GM13976 (cell line): ENCODE data around the gene SPTBN1.
A peak's percentile ranks its signal among the peaks of the same experiment; 100 is the strongest.

Experiments
- DNase-seq: peaks from one replicate; pipeline ENCODE4 v3.0.0; 2012; ENCODE audit warnings: low spot score
- in situ Hi-C: fragments of 300-500 bp; cut with MboI; formaldehyde crosslinking; loops from one replicate; pipeline ENCODE4 v1.12.0; 2022; ENCODE audit warnings: low sequenced_read_pairs, mixed read lengths, inconsistent platforms; ENCODE audit not compliant: unreplicated experiment
- TF ChIP-seq, protein P1 (sequence below): IDR thresholded peaks from 2 replicates; pipeline ENCODE4 v1.5.1; 2012; ENCODE audit warnings: borderline replicate concordance, mild to moderate bottlenecking; ENCODE audit not compliant: insufficient read depth; ENCODE audit errors: extremely low read depth, missing control alignments, control extremely low read depth

Gene SPTBN1

DNA sequence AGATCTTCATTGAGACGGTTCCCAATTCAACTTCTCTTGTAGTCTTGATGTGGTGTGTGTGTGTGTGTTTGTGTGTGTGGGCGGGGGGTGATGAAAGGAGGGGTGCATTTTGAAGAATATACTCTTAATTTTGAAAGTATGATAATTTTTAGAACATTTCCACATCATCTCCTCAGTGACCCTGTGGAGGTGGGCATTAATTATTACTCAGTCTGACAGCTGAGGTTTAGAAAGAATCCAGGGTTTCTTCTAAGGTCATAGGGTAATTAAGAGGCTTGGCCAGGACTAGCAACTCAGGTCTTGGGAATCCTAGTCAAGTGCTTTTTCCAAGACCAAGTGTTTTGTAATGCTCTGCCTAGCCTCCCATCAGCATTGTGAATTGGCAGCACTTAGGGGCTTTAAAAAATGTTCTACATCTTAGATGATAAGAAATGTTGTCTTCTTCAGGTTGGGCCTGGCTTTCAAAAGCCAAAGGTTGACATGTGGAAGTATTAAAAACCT, 100.5 kb downstream of the SPTBN1 start:
- in situ Hi-C loops, result no loop called here
- TF ChIP-seq, protein P1, sequence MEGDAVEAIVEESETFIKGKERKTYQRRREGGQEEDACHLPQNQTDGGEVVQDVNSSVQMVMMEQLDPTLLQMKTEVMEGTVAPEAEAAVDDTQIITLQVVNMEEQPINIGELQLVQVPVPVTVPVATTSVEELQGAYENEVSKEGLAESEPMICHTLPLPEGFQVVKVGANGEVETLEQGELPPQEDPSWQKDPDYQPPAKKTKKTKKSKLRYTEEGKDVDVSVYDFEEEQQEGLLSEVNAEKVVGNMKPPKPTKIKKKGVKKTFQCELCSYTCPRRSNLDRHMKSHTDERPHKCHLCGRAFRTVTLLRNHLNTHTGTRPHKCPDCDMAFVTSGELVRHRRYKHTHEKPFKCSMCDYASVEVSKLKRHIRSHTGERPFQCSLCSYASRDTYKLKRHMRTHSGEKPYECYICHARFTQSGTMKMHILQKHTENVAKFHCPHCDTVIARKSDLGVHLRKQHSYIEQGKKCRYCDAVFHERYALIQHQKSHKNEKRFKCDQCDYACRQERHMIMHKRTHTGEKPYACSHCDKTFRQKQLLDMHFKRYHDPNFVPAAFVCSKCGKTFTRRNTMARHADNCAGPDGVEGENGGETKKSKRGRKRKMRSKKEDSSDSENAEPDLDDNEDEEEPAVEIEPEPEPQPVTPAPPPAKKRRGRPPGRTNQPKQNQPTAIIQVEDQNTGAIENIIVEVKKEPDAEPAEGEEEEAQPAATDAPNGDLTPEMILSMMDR, result no peak
- DNase-seq, result no peak

DNA sequence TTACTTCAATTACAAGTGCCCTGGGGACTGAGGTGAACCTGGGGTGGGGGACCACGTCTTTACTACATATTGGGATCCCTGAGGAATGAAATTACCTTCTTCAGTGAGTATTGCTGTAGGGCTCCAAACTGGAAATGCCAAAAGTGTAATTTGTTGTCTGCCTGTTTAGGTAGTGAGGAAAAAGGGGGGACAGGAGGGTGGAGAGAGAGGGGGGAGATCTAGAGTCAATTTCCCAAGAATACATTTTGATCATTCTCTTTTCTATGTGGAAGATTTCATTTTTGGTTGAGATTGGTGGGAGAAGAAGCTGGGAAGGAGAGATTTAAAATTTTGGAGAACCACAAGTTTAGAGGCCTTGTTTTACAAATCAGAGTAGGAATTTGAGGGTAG, 101.1 kb downstream of the SPTBN1 start:
- no peak for DNase-seq
- in situ Hi-C loops, result no loop called here
- TF ChIP-seq, protein P1, result no peak

DNA sequence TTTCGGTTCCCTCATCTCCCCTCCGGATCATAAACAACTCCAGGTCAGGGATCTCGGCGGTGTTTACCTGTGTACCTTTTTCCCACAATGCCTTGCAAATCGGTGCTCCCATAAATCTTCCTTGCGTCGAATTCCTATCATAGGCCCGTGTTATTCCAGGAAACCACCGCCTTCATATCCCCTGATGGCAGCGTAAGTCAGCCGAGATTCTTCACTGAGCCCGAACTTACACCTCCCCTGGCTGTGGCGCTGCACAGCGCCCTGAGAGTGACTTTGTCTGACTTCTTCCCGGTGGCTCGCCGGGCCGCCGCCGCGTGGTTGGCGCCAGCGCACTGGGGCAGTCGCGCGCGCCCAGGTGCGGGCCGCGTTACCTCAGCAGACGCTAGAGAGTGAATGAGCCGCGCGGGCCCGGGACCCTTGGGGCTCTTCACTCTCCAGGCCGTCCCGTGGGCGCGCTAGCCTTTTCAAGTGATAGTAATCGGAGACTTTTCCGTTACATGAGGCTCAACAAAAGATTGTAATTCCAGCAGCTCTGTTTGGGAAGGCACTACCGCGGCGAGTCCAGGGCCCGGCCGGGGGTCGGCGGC, 101.6 kb downstream of the SPTBN1 start:
- in situ Hi-C loops, result no loop called here
- DNase-seq, result peak; percentile 62
- TF ChIP-seq, protein P1, result no peak

DNA sequence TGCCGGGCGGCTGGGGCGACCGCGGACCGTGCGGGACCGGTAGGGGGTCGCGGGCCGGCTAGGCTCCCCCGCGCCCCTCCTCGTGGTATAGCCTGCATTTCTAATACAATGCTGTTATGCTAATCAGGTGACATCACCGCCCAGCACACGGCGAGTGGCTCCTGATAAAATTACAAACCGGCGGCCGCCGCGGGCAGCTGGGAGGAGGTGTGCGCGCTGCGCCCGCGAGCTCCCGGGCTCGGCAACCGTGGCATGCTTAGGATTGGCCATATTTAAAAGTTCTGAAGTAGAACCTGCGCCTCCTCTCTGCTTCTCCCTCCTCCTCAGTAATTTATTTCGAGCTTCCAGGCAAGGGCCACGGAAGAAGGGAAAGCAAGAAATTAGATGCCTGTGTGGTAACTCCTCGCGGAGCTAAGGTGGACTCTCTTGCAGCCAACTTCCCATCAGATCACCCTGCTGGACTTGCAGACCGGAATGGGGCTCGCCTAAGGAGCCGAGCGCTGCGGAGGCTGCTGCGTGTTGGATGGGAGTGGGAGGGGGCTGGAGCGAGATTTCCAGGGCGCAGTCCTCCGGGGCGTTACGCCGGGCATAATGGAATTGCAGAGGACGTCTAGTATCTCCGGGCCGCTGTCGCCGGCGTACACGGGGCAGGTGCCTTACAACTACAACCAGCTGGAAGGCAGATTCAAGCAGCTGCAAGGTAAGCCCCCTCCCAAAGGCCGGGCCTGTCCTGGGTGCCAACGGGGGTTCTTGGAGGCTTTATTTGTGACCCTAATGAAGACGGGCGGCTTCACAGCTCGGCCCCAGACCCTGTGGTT, 102.3 kb downstream of the SPTBN1 start:
- TF ChIP-seq, protein P1, result no peak
- in situ Hi-C loops, result no loop called here
- peak; percentile 76 for DNase-seq

DNA sequence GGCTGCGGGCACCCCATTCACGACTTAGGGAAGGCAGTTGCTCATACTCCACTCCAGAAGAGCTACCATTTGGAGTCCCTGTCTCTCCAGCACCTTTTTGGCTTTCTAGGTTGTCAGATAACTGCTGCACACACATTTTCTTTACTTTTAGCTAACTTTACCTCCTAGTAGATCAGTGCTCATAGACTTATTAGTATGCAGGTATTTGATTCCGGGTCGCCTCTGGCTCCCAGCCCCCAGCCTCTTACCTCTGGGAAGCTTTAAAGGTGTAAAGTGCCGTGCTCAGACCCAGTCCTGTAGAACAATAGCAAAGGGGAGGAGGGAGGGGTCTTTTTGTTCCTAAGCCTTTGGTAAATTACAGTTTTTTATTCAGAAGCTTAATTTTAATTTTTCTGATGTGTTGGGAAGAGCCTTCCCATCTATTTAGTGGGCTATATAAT, 102.9 kb downstream of the SPTBN1 start:
- in situ Hi-C loops, result no loop called here
- TF ChIP-seq, protein P1, result no peak
- no peak for DNase-seq

DNA sequence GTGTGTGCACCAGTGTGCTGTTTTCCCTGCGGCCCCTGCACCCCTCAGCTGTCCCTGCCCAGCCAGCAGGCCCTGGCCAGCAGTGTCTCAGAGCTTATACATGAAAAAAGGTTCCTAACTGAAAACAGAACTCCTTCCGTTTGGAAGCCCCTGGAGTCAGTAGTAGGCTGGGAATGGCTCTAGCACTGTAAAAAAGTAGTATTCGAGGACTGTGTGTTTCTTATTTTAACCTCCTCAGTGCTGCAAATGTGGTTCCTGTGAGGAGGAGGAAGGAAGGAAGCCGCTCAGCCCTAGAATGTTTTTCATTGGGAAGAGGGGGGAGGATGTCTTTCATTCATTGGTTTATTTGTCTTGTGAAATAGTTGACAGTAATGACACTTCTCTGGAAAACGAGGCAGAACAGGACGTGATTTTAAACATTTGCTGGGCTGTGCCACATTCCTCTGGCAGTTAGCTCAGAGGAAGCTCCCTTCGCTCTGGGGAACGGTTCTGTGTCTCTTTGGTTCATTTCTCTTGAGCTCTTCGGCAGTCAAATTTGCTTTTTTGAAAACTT, 103.5 kb downstream of the SPTBN1 start:
- DNase-seq, result no peak
- TF ChIP-seq, protein P1, result no peak
- in situ Hi-C loops, result no loop called here
